GM18508 (cell line): ENCODE data around the gene SLC4A9.

Experiments
- ATAC-seq: cut with Tn5 transposase; IDR thresholded peaks from one replicate; pipeline ENCODE4 v1.9.1; 2021; ENCODE audit warnings: moderate number of reproducible peaks; ENCODE audit not compliant: insufficient read depth, unreplicated experiment

The SLC4A9 gene

GRCh38 chr5:140360681-140361479 is 886 bp downstream of the SLC4A9 start:
- ATAC-seq: no peak

GRCh38 chr5:140361901-140362300 is 1.9 kb downstream of the SLC4A9 start:
- ATAC-seq: no peak

- ATAC-seq: no peak
These were observed 2.3 kb downstream of the SLC4A9 start for GRCh38 chr5:140362311-140362710.

GRCh38 chr5:140362875-140363630 is 3.1 kb downstream of the SLC4A9 start:
- no peak for ATAC-seq

GRCh38 chr5:140363631-140364471 is 3.9 kb downstream of the SLC4A9 start:
- no peak for ATAC-seq

- no peak for ATAC-seq
These were observed 4.4 kb downstream of the SLC4A9 start for GRCh38 chr5:140364472-140364765.

GRCh38 chr5:140365282-140365681 is 5.3 kb downstream of the SLC4A9 start:
- ATAC-seq: no peak

GRCh38 chr5:140365941-140366340 is 5.9 kb downstream of the SLC4A9 start:
- ATAC-seq: no peak

- ATAC-seq: no peak
These were observed 6.7 kb downstream of the SLC4A9 start for GRCh38 chr5:140366589-140367255.

- ATAC-seq: no peak
These were observed 7.4 kb downstream of the SLC4A9 start for GRCh38 chr5:140367256-140368013.

- ATAC-seq: no peak
These were observed 11.6 kb downstream of the SLC4A9 start for GRCh38 chr5:140371356-140372151.

GRCh38 chr5:140372971-140373487 is 13.0 kb downstream of the SLC4A9 start:
- no peak for ATAC-seq

- no peak for ATAC-seq
These were observed 21.4 kb downstream of the SLC4A9 start for GRCh38 chr5:140381351-140381750.

- ATAC-seq: no peak
These were observed 22.0 kb downstream of the SLC4A9 start for GRCh38 chr5:140381972-140382371.

GRCh38 chr5:140382866-140383265 is 22.9 kb downstream of the SLC4A9 start:
- ATAC-seq: no peak

- ATAC-seq: no peak
These were observed 23.3 kb downstream of the SLC4A9 start for GRCh38 chr5:140383300-140383699.

GRCh38 chr5:140388052-140388451 is 28.1 kb downstream of the SLC4A9 start:
- ATAC-seq: no peak

GRCh38 chr5:140391312-140391711 is 31.3 kb downstream of the SLC4A9 start:
- no peak for ATAC-seq

- ATAC-seq: no peak
These were observed 31.7 kb downstream of the SLC4A9 start for GRCh38 chr5:140391732-140392131.
